Vagina (tissue), 2 donors: ENCODE results near the gene STK39. TPM values are rescaled to one million over a fixed set of nuclear protein-coding genes. Genes with fewer than 3 reads are reported as not detected.
"Not testable (repeated sequence)": the region's sequence is repeated elsewhere in the genome, so short reads cannot be mapped to it uniquely, and the experiment has no call there.

Source experiments
- DNase-seq, 2 donors: peaks; one replicate each; pipeline ENCODE4 v3.0.0-alpha.2; 2017; ENCODE audit errors: extremely low spot score in 2 of 2
- H3K27ac ChIP-seq: fragments of 200-600 bp; sonication (generic); one replicate; pipeline ENCODE4 v1.5.1; 2019
- H3K27me3 ChIP-seq: fragments of 200-600 bp; sonication (generic); one replicate; pipeline ENCODE4 v1.5.1; 2019
- H3K36me3 ChIP-seq, 2 donors: fragments of 200-600 bp; sonication (generic); one replicate each; pipeline ENCODE4 v1.5.1; 2017 to 2019
- H3K4me1 ChIP-seq: fragments of 200-600 bp; sonication (generic); one replicate; pipeline ENCODE4 v1.5.1; 2019
- H3K4me3 ChIP-seq, 2 donors: fragments of 200-600 bp; sonication (generic); 1 replicate in 1 of 2; 2 replicates in 1 of 2; pipeline ENCODE4 v1.5.1; 2016 to 2019
- H3K9me3 ChIP-seq: fragments of 200-600 bp; sonication (generic); one replicate; pipeline ENCODE4 v1.5.1; 2019
- CTCF ChIP-seq, 3 experiments: fragments of 450-650 bp in 2 of 3; fragments of 200-600 bp in 1 of 3; sonication (generic) in 1 of 3; IDR thresholded peaks; one replicate each; pipeline ENCODE4 v1.5.1; 2017 to 2019; ENCODE audit warnings: antibody characterized with exemption in 3 of 3, mild to moderate bottlenecking in 2 of 3, moderate library complexity in 2 of 3
- POLR2A ChIP-seq, 2 donors: fragments of 450-650 bp; IDR thresholded peaks; one replicate each; pipeline ENCODE4 v1.6.1; 2017; ENCODE audit warnings: antibody characterized with exemption in 2 of 2, mild to moderate bottlenecking in 2 of 2, moderate library complexity in 2 of 2
- POLR2AphosphoS5 ChIP-seq, 2 donors: sonication (generic); formaldehyde crosslinking; IDR thresholded peaks; one replicate each; pipeline ENCODE4 v1.9.0; 2017; ENCODE audit warnings: antibody characterized with exemption in 2 of 2, mild to moderate bottlenecking in 2 of 2, low read depth in 1 of 2; ENCODE audit not compliant: insufficient read depth in 1 of 2
- intact Hi-C: fragments of 100-400 bp; cut with DNase I; formaldehyde crosslinking; loops from one replicate; pipeline ENCODE4 v1.15.1; 2023
- total RNA-seq: library from RNA; depleted of rRNA; stranded (reverse); fragments of >200 nt; gene quantifications from one replicate; pipeline ENCODE4 v1.2.3, GENCODE V29; 2016

Gene STK39
- total RNA-seq, 1 donor from 2014 or later = 15.5 TPM

- no peak overlapping the region for H3K4me3 ChIP-seq
- no peak overlapping the region for H3K27ac ChIP-seq
- intact Hi-C loops = no loop called here
- TF ChIP-seq CTCF (IDR thresholded peaks at IDR 0.05) (no peak), POLR2AphosphoS5 (IDR thresholded peaks at IDR 0.05; ENCODE audit: insufficient read depth in 1 of 2, low read depth in 1 of 2) (peak in 1 of 2 donors; percentile 72)
- no peak for DNase-seq
- no peaks in the 10 kb centered on the region for H3K4me1 ChIP-seq
- no peaks in the 10 kb centered on the region for H3K9me3 ChIP-seq
- no peaks in the 10 kb centered on the region for H3K36me3 ChIP-seq
- H3K27me3 ChIP-seq = no peaks in the 10 kb centered on the region
Observed at GRCh38 chr2:168289880-168290279, 42.5 kb upstream of the STK39 start.

GRCh38 chr2:168286535-168286934, 39.1 kb upstream of the STK39 start:
- no peaks in the 10 kb centered on the region for H3K27me3 ChIP-seq

DNA sequence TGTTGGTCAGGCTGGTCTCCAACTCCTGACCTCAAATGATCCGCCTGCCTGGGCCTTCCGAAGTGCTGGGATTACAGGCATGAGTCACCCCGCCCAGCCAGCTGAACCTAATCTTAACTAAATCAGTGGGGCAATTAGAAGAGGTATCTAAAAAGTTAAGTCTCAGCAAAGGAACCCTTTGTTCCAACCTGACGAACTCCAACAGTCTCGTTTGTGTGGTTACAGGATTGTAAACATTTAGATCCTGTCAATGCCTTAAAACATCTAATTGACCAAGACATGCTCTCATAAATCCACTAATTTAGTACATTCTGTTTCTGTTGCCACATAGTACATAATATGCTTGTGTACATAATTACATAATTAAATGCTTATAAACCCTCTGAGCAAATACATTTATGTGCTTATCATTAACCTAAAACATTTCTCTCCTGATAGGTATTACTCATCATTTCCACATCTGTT, 31.1 kb upstream of the STK39 start:
- intact Hi-C loops = no loop called here
- DNase-seq = no peak
- H3K9me3 ChIP-seq = no peaks in the 10 kb centered on the region
- no peak overlapping the region for H3K4me3 ChIP-seq
- H3K27ac ChIP-seq = no peak overlapping the region
- TF ChIP-seq POLR2AphosphoS5 (IDR thresholded peaks at IDR 0.05; ENCODE audit: insufficient read depth in 1 of 2, low read depth in 1 of 2) (peak; percentile 15 to 84), POLR2A (IDR thresholded peaks at IDR 0.05) (no peak)
- no peaks in the 10 kb centered on the region for H3K36me3 ChIP-seq
- H3K27me3 ChIP-seq = no peaks in the 10 kb centered on the region
- H3K4me1 ChIP-seq = peaks cover 14% of the 10 kb centered on the region

More at GRCh38 chr2:168286535-168286934, 39.1 kb upstream of the STK39 start:
- H3K27ac ChIP-seq = no peak overlapping the region
- no peaks in the 10 kb centered on the region for H3K9me3 ChIP-seq
- H3K4me3 ChIP-seq = no peak overlapping the region
- no peaks in the 10 kb centered on the region for H3K36me3 ChIP-seq
- no peak for TF ChIP-seq CTCF (IDR thresholded peaks at IDR 0.05)
- intact Hi-C loops = no loop called here
- no peaks in the 10 kb centered on the region for H3K4me1 ChIP-seq
- no peak for DNase-seq

DNA sequence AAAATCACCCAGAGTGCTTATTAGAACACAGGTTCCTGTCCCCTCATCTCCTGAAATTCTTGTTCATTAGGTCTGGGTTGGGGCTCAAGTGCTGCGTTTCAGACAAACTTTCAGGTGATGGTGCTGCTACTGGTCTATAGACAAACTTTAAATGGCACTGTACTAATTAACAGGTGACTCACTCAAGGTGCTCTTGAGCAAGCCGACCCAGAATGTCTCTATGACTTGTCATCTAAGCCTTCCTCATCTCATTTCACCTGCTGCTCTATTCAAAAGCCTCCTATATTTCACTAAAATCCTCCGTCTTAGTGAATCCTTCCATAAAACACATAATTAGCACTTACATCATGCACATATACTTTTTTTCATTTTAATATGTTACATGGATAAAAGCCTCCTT, 29.9 kb upstream of the STK39 start:
- H3K9me3 ChIP-seq = no peaks in the 10 kb centered on the region
- H3K27me3 ChIP-seq = no peaks in the 10 kb centered on the region
- no peak for DNase-seq
- H3K36me3 ChIP-seq = no peaks in the 10 kb centered on the region
- H3K4me1 ChIP-seq = peaks cover 14% of the 10 kb centered on the region
- intact Hi-C loops = no loop called here
- no peak overlapping the region for H3K27ac ChIP-seq
- TF ChIP-seq POLR2AphosphoS5 (IDR thresholded peaks at IDR 0.05; ENCODE audit: insufficient read depth in 1 of 2, low read depth in 1 of 2) (no peak), POLR2A (IDR thresholded peaks at IDR 0.05) (no peak), CTCF (IDR thresholded peaks at IDR 0.05) (no peak)
- H3K4me3 ChIP-seq = no peak overlapping the region

GRCh38 chr2:168272225-168272624, 24.8 kb upstream of the STK39 start:
- H3K27me3 ChIP-seq = no peaks in the 10 kb centered on the region
- DNase-seq = no peak
- H3K27ac ChIP-seq = no peak overlapping the region
- H3K36me3 ChIP-seq = no peaks in the 10 kb centered on the region
- no peaks in the 10 kb centered on the region for H3K9me3 ChIP-seq
- no peak for TF ChIP-seq POLR2AphosphoS5 (IDR thresholded peaks at IDR 0.05; ENCODE audit: insufficient read depth in 1 of 2, low read depth in 1 of 2)
- TF ChIP-seq CTCF (IDR thresholded peaks at IDR 0.05) = no peak
- TF ChIP-seq POLR2A (IDR thresholded peaks at IDR 0.05) = no peak
- H3K4me3 ChIP-seq = no peak overlapping the region
- H3K4me1 ChIP-seq = no peaks in the 10 kb centered on the region
- intact Hi-C loops = no loop called here

GRCh38 chr2:168262926-168263325, 15.5 kb upstream of the STK39 start:
- H3K27me3 ChIP-seq, H3K36me3 ChIP-seq, H3K4me3 ChIP-seq, H3K4me1 ChIP-seq, H3K27ac ChIP-seq, DNase-seq, H3K9me3 ChIP-seq, intact Hi-C loops: not testable (repeated sequence)
